Left renal cortex interstitium (tissue), 4 donors: Measurements from ENCODE around the gene FEZ2. TPM values are rescaled to one million over a fixed set of nuclear protein-coding genes. Genes with fewer than 3 reads are reported as not detected.

Experiments used
- DNase-seq, 4 donors: peaks; one replicate each; pipeline ENCODE4 v3.0.0-alpha.2; 2013; ENCODE audit warnings: low read depth in 4 of 4, low spot score in 2 of 4, missing footprints in 1 of 4
- polyA plus RNA-seq, 4 donors: library from polyadenylated mRNA; unstranded; fragments of 120-200 nt; gene quantifications; one replicate each; pipeline ENCODE4 v1.2.1, GENCODE V29; 2013; ENCODE audit not compliant: insufficient read length in 4 of 4

The FEZ2 gene
- polyA plus RNA-seq, 4 donors, result 75.2 to 87.9 (median 79.4) TPM

DNA sequence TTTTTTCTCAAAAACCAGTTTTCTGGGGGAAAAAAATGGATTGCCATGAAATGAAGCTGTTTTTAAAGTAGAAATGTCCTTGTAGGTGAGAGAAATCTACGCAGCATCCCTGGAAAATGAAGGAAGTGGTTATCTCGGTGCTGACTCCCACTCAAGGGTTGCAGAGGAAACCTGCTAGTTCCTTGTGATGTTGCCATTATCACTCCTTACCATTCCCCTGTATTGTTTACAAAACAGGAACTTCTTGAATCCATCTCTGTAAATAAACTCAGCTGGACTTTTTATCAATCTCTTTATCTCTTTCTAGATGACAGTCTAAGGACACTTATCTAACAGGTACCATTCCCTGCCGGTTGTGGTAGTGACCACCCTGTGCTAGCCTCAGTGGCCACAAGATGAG lies 61.2 kb downstream of the FEZ2 start:
- no peak for DNase-seq

GRCh38 chr2:36535099-36535498 lies 62.9 kb downstream of the FEZ2 start:
- DNase-seq, result no peak

- no peak for DNase-seq
Measured at GRCh38 chr2:36534275-36534799, 63.6 kb downstream of the FEZ2 start.

DNA sequence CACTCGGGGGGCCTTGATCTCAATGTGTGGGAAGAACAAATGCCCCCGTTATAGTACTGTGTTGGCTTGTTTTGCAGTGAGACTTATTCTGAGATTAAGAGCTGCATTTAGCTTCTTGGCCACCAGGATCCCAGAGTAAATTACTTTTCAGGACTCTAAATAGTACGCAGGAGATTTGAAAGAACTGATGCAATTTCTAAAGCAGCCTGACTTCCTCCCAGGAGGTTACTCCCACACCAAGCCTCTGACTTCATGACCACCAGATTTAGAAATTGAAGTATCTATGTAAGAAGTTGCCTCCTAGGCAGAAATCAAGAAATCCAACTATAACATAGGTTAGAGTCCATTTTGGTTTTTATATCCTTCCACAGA lies 67.0 kb downstream of the FEZ2 start:
- no peak for DNase-seq

DNA sequence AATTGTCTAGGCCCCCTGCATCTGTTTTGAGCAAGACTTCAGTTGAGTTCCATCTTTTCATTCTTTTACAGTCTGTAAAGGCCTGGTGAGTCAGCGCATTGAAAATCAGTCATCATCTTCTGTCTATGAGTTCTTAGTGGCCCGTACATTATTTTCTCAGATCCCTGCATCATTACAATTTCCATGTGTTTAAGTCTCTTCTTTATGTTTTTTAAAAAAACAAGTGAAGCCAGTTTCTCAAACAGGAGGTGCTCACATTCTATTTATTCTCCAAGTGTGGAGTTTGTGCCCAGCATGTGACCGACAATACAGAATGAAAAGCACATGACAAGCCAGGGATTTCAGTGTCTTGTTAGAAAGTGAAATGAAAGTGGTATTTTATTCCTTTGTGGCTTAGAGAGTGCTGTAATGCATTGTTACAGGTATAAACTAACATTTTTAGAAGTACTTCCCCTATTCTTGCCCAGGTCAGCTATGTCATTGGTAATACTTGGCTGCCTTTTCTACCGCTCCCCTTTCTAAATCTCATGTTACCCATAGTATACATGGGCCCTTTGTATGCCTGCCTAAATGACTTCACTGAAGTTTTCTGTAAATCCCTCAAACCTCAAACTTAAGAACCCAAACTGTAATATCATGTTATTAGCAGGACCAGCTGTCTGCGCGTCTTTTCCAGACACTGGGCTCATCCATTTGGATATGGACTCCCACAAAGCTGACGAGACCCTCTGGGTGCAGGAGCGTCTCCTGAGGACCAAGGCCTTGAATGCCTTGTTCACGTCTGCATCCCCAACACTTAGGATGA lies 67.6 kb downstream of the FEZ2 start:
- no peak for DNase-seq

- DNase-seq, result no peak
Measured at GRCh38 chr2:36528766-36529392, 69.1 kb downstream of the FEZ2 start.

- DNase-seq, result no peak
Measured at GRCh38 chr2:36528274-36528673, 69.7 kb downstream of the FEZ2 start.

DNA sequence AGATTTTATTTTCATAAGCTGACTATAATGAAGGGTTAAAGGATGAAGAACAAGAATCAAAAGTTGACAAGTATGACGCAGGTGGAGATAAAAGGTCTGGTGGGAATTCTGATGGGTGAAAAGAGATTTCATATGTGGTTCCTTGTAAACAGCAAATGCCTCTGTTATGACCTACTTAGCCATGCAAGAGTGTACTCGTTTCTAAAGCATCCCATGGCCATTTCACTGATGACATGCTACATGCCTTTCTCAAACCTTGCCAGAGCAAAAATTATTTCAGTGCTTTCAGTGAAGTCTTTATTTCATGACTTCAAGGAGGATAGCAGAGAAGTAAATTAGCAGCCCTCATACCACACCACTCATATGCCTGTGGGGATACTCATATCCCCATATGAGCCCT lies 71.7 kb downstream of the FEZ2 start:
- no peak for DNase-seq

DNA sequence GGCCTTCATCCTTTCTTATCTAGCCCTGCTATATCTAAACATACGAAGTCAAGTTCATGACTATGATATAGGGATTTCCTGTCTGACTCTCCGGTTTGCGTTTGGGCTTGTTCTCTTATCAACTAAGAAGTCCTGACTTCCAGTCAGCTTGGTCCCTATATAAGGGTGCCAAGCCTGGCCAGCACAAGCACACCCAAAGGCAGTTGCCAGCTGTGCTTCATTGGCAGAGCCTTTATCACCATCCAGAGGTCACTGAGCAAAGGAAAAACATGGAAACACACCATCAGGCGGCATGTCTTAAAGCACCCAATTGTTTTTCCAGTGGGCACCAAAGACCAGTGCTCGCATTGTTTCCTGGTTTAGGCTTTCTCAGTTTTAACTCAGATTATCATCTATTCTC lies 72.7 kb downstream of the FEZ2 start:
- DNase-seq, result no peak

DNA sequence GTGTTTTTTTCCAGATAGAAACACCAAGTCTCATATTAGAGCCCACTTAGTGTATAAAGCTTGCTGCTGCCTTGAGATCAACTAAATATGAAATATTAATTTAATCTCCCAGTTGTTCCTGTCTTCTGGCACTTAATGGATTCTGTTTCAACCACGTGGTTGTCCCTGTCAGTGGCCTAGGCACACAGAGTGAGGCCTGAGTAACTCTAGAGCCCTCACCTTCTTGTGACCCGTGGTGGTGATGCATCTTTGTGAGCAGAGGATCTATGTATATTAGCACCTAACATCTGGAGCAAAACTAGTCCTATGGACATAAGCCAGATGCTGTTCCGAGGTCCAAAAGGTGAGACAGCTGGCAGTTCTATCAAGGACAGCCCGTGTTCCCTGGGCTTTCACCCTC lies 74.8 kb downstream of the FEZ2 start:
- no peak for DNase-seq

DNA sequence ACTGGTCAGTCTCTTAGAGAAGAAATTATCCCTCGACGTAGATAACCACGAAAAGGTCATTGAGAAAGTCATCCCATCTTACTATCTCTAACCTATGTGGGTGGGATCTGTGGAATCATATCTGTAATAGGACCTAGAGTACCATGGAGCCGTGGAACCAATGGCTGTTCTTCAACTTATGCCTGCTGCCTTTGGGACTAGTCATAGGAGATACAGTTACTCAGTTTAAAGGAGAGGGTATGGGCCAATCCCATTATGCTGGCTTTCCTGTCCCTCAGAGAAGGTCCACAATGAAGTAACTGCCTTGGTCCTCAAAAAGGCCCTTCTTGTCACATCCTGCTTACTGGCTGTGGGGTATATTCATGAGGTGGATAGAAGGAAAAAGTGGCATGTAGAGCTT lies 77.5 kb downstream of the FEZ2 start:
- DNase-seq, result no peak

- no peak for DNase-seq
Measured at GRCh38 chr2:36516136-36516870, 81.7 kb downstream of the FEZ2 start.

DNA sequence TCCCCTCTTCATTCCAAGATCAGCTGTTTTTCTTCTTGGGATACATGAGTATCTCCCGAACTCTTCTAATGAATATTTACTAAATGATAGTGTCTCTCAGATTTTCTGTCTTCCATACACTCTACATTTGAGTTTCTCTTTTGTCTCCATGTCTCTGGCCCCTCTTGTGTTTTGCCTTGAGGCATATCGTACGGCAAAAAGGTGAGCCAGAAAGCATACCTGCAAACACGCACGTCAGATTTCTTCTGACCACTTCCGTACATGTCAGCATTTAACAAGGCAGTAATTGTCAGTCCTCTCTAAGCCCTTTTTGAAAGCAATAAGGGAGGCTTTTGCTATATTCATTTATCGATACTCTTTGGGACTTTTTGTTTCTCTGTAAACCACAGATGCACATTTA lies 82.4 kb downstream of the FEZ2 start:
- no peak for DNase-seq

GRCh38 chr2:36513661-36514060 lies 84.3 kb downstream of the FEZ2 start:
- DNase-seq, result no peak

GRCh38 chr2:36512705-36513104 lies 85.3 kb downstream of the FEZ2 start:
- DNase-seq, result no peak

GRCh38 chr2:36511858-36512603 lies 85.9 kb downstream of the FEZ2 start:
- DNase-seq, result no peak

- no peak for DNase-seq
Measured at GRCh38 chr2:36509075-36509474, 88.9 kb downstream of the FEZ2 start.

DNA sequence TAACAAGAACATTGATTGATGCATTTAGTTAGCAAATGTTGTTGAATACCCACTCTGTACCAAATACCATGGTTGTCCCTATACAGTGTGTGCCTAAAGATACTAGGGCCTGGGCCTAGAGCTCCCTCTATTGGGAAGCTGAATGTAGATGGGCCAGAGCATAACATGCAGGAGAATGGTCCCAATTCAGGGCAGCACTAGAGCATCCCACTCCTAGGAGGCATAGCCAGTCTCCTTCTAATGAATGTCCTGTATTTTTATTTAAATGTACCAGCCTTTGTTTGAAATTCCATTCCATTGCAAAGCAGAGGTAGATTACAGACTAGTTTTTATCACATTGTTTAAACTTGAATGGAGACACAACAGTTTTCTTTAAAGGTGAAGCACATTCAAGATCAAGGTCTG lies 90.6 kb downstream of the FEZ2 start:
- peak in 2 of 4 donors; percentile 15 to 55 for DNase-seq
